Brain microvascular endothelial cell (primary cell): ENCODE measurements around the gene APOA4.

ENCODE experiments used
- DNase-seq: peaks from one replicate; pipeline ENCODE4 v3.0.0-alpha.2; 2020
- H3K27ac ChIP-seq: fragments of 250-450 bp; sonication (Bioruptor Pico); 2 replicates; pipeline ENCODE4 v1.5.1; 2020; ENCODE audit warnings: mild to moderate bottlenecking, moderate library complexity
- H3K27me3 ChIP-seq: fragments of 250-450 bp; sonication (Bioruptor Pico); replicated peaks from 2 replicates; pipeline ENCODE4 v1.5.1; 2020; ENCODE audit warnings: mild to moderate bottlenecking
- H3K36me3 ChIP-seq: fragments of 250-450 bp; sonication (Bioruptor Pico); replicated peaks from 2 replicates; pipeline ENCODE4 v1.5.1; 2020; ENCODE audit warnings: mild to moderate bottlenecking
- H3K4me3 ChIP-seq: 2 replicates; pipeline ENCODE4 v1.5.1; 2011; ENCODE audit warnings: low read depth, mild to moderate bottlenecking, control low read depth, low read length, moderate library complexity
- in situ Hi-C: cut with HindIII; loops from 2 replicates; pipeline ENCODE4 v1.10.0; 2017; ENCODE audit warnings: low sequenced_read_pairs, low pct_ligation_motif_present
- TF ChIP-seq, protein P1 (sequence below): IDR thresholded peaks from 2 replicates; pipeline ENCODE4 v1.5.1; 2011; ENCODE audit warnings: low read depth, mild to moderate bottlenecking, moderate library complexity, low read length, control low read depth, inconsistent platforms; ENCODE audit errors: missing control alignments

APOA4 gene

DNA sequence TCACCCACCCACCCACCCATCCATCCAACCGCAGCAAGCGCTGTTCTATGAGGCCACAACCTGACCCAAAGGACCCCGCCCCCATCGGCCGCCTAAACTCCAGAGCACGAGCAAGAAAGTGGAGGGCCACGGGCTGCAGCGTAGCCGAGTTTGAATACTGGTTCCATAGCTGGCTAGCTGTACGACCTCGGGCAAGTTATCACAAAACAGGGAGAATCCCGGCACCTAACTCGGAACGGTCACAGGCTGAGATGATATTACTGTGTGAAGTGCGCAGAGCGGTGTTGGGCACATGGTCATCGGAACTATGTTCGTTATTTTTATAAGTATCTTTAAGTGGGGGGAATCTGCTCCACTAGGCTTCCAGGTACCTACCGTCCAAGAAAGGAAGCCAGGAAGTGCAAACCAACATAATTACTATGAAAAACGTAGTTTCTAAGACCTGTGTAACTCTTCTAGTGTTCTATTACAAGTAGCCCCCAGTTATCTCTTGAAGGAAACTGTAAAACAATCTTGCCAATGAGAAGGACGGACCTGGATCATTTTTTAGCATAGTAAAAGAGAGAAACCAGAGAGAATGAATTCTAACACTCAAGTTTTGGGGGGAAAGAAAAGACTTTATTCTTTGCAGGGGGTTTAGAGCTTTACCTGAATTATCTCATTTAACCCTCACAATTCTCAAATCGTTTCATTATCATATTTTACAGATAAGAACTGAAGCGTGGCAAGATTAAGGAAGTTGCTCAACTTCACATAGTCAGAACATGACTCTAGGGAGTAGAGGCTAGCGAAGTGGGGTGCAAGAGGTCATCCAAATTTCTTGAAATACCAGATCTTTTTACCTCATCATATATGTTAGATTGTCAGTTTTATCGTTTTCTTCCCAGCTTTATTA is 49.7 kb downstream of the APOA4 start:
- Histone ChIP-seq H3K36me3 (peaks cover 17% of the 10 kb centered on the region), H3K4me3 (peak overlapping the region; percentile 87), H3K27me3 (no peaks in the 10 kb centered on the region), H3K27ac (peak overlapping the region; percentile 44)
- TF ChIP-seq, protein P1, sequence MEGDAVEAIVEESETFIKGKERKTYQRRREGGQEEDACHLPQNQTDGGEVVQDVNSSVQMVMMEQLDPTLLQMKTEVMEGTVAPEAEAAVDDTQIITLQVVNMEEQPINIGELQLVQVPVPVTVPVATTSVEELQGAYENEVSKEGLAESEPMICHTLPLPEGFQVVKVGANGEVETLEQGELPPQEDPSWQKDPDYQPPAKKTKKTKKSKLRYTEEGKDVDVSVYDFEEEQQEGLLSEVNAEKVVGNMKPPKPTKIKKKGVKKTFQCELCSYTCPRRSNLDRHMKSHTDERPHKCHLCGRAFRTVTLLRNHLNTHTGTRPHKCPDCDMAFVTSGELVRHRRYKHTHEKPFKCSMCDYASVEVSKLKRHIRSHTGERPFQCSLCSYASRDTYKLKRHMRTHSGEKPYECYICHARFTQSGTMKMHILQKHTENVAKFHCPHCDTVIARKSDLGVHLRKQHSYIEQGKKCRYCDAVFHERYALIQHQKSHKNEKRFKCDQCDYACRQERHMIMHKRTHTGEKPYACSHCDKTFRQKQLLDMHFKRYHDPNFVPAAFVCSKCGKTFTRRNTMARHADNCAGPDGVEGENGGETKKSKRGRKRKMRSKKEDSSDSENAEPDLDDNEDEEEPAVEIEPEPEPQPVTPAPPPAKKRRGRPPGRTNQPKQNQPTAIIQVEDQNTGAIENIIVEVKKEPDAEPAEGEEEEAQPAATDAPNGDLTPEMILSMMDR, result no peak
- in situ Hi-C loops, result no loop called here
- DNase-seq, result peak; percentile 48

DNA sequence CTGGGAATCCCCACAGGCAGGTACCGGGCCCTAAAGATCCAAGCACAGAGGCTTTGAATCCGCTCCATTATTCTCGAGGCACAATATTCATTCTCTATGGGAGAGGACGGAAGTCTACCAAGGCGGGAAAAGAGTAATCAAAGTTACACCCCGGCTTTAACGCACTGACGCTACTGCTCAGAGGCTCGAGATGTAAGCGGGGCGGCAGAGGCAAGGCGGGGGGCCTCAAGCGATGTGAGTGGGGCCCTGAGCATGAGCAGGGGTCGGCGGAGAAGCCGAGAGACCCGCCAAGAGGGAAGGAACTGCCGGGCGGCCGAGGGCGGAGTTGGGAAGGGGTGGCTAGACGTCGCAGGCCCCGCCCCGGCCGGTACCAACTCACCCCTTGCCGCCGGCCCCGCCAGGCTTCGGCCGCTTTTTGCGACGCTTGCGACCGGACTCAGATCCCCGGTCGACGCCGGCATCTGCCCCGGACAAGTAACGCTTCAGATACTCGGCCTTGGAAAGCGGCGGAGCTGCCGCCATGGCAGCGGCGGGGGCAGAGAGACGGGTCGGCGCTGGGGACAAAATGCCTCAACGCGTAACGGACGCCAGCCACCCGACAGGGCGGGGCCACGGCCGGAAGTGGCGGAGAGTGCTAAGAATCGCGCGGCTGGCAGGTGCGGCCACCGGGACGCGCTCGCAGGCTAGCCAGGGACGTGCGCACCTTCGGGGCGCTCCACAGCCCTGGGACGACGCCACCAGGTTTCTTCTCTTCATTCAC is 50.5 kb downstream of the APOA4 start, which contains the start of gene BUD13:
TSS of gene BUD13 (minus strand) at position 545 of the 760 bp plus-strand sequence. CDS start at position 522, 23 bp downstream.
- in situ Hi-C loops, result no loop called here
- TF ChIP-seq, protein P1, result no peak
- peaks cover 8% of the 10 kb centered on the region for H3K36me3 ChIP-seq
- no peaks in the 10 kb centered on the region for H3K27me3 ChIP-seq
- H3K4me3 ChIP-seq, result peak within 1 kb of the TSS; percentile 87
- peak within 1 kb of the TSS; percentile 88 for H3K27ac ChIP-seq
- DNase-seq, result peak; percentile 76

- Histone ChIP-seq H3K4me3 (peak overlapping the region; percentile 87), H3K27ac (no peak overlapping the region), H3K27me3 (no peaks in the 10 kb centered on the region), H3K36me3 (peaks cover 8% of the 10 kb centered on the region)
- no peak for DNase-seq
- in situ Hi-C loops, result no loop called here
- TF ChIP-seq, protein P1, result no peak
Observed at GRCh38 chr11:116771935-116772334, 51.2 kb downstream of the APOA4 start.
